SKM-1 treated with dmso at 0.1 percent for 144 hours (cell line): ENCODE data around the gene CHST7.
A peak's percentile ranks its signal among the peaks of the same experiment; 100 is the strongest.

Experiments used
- DNase-seq: peaks from one replicate; lab custom pipeline; 2025; ENCODE audit not compliant: unreplicated experiment; lab: John Stamatoyannopoulos, UW

Gene CHST7

GRCh38 chrX:46602468-46603102 lies 29.0 kb downstream of the CHST7 start:
- DNase-seq: no peak

DNA sequence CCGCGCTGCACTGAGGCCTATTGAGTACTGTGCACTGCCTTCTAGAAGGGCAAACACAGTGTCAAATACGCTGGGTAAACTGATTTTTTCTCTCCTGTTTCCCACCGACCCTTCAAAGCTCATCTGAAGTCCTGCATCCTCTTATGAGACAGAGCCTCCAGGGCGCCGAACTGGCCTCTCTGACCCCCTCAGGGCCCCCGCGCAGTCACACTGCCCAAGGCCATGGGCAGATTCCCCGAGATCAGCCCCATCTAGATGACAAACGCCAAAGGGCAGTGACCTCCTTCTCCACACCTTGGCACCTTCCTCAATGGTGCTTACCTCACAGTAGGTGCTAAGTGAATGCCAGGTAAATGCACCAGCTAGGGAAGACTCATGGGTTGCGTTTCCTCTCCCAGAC lies 34.4 kb downstream of the CHST7 start:
- DNase-seq: no peak

- DNase-seq: no peak
Observed at GRCh38 chrX:46610070-46610658, 36.6 kb downstream of the CHST7 start.

GRCh38 chrX:46611658-46612362 lies 38.2 kb downstream of the CHST7 start:
- no peak for DNase-seq

GRCh38 chrX:46617906-46618305 lies 44.3 kb downstream of the CHST7 start:
- no peak for DNase-seq

- no peak for DNase-seq
Observed at GRCh38 chrX:46618947-46619346, 45.4 kb downstream of the CHST7 start.

- DNase-seq: no peak
Observed at GRCh38 chrX:46620505-46620904, 46.9 kb downstream of the CHST7 start.

DNA sequence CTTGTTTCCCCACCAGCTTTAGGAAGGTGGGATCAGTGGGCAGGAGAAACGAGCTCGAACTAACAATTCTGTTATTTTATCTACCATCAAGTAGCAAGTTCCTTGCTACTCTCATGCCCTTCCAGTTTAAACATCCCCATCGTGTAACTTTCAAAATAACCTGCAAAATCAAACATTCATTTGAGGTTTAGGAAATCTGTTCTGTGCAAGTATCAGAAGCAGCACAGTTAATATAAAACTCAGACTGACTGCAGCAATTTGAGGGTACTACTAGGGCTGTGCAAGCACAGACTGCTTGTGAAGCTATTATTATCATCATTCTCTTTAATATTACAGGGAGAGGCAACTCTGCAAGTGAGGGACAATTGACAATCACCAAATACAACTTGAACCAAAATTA lies 48.0 kb downstream of the CHST7 start:
- no peak for DNase-seq

DNA sequence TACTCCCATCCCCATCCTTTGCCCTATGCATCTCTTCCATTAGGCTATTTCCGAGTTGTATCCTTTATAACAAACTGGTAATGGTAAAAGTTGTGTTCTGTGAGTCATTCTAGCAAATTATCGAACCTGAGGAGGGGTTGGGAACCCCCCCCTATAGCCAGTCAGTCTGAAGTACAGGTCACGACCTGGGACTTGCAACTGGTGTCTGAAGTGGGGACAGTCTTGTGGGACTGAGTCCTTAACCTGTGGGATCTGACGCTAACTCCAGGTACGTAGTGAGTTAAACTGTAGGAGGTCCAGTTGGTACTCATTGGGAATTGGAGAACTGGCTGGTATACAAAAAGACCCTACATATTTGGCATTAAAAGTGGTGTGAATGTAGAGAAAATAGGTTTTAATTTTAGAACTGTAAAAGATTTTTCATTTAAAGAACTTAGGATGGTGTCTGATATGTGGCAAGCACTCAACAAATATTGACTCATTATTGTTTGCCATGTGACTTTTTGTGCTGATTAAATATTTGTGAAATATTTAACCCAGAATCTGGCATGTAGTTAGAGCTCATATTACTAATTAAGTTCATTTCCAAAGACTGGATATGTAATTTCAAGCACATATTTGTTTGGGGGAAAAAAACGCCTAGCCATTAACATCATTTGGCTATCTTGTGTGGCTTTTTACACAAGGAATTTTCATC lies 50.7 kb downstream of the CHST7 start:
- DNase-seq: no peak

- DNase-seq: peak; percentile 82
Observed at GRCh38 chrX:46626566-46626965, 53.0 kb downstream of the CHST7 start.

GRCh38 chrX:46627062-46627461 lies 53.5 kb downstream of the CHST7 start:
- DNase-seq: no peak

- no peak for DNase-seq
Observed at GRCh38 chrX:46627711-46628419, 54.3 kb downstream of the CHST7 start.

DNA sequence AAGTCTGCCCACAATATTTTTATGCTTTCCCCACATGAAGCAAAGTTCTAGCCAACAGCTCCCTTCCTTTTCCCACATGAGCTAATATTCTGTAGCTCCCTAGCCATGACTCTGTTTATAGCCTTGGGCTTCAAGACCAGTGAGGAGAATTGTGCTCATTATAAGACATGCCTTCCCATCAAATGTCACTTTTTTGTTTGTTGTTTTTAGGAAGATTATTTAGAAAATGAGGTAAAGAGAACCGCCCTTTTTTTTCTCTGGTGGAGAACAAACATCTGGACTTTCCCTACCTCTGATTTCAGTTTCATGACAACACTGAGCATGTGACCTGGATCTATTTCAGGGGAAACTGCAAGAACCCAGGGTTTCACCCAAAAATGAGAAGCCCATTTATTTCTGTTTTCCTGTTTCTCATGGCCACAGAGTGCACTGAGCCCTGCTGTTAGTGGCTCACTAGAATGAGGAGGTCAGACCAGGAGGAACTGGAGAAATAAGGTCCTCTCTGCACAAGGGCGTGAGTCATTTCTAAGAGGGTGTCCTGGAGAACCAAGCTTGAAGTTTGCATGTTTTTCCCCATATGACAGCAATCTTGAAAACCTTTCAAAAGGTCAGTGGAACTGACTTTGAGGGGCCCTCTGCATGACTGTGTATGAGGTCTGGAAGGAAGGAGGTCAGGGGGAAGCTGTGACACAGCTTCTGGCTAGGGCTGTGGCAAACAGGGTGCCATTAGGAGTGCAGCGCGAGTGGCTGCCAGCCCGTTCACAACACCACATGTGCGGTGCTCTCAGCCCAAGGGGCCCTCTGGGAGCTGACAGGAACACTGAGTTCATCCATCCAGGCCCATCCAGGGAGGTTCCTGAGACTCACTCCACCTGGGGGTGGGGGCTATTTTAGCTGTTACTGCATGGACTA lies 55.2 kb downstream of the CHST7 start:
- DNase-seq: peak; percentile 71

GRCh38 chrX:46630141-46630540 lies 56.6 kb downstream of the CHST7 start:
- DNase-seq: no peak

DNA sequence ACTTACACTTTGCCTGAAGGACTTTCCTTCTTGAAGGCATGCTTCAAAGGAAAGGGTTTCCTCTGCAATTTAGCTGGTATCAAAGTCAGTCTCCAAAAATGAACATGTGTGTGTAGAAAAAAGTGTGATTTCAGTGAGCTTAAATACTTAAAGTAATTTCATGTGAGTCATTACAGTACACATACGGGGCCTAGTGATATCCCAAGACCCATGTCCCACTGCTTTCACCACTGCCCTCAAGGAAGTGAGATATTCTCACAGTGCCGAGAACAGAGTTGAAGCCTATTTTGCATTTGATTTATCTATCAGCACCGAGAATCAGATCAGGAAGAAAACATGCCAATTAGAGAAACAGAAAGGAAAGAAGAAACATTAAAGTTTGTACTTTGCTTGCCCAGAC lies 61.0 kb downstream of the CHST7 start:
- no peak for DNase-seq

DNA sequence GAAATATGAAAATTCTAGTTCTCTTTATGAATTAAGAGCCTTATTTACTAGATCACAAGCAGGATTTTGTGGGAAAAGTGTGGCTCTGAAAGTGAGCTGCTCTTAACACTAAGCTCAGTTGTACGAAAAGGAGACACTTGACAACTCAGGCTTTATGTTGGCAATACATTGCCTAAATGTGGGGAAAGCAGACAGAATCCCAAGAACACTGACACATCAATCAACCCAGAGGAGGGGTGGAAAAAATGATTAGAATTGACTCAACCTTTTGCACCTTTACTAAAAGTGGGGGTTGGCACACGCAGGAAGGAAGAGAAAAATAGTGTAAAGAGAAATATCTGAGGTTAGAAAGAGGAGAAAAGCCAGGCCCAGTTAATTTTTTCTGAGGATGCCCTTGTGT lies 61.6 kb downstream of the CHST7 start:
- no peak for DNase-seq

DNA sequence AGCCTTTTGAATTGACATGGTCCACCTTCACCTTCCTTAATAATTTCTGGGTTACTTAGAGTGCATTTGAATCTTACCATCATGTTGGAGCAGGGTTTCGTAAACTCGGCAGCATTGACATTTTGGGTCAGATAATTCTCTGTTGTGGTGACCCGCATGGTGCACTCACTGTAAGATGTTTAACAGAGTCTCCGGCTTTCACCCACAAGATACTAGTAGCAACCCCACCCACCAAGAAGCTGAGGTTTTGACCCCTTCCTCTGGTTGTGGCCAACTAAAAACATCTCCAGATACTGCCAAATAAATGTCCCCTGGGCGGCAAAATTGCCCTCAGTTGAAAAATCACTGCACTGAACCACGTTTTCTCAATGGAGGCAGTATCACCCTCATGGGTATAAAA lies 62.7 kb downstream of the CHST7 start:
- no peak for DNase-seq

DNA sequence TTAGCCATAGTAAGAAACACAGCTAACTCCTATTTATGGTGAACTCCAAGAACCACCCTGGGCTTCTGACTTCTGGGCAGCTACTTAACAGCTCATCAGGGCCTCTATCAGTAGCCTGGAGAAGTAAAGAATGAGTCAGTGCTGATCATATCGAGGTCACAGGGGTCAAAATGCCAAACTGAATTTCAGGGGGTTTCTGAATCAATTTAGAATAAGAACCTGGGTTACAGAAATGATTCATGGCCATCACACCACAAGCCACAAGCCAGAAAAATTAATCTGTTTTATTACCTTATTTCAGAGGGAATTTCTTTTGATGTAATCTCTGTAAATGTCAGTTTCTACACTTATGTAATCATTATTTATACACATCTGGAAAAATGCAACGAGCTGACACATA lies 64.4 kb downstream of the CHST7 start:
- DNase-seq: no peak

DNA sequence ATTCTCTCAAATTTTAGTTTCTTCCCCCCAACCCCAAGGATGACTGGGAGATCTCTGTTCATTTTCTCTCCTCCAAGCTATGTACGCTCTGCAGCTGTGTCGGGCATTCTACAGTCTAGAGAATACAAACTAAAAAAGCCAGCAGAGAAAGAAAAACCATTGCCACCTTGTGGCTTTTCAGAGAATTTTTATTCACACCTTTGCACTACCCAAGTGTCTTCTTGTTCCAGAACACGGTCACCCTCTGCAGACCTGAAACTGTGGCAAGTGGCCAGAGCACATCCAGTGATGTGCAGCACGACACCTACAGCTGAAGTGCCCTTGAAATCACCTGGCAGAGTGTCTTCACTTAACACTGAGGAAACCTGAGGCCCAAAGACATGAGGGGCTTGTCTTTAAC lies 68.6 kb downstream of the CHST7 start:
- no peak for DNase-seq

DNA sequence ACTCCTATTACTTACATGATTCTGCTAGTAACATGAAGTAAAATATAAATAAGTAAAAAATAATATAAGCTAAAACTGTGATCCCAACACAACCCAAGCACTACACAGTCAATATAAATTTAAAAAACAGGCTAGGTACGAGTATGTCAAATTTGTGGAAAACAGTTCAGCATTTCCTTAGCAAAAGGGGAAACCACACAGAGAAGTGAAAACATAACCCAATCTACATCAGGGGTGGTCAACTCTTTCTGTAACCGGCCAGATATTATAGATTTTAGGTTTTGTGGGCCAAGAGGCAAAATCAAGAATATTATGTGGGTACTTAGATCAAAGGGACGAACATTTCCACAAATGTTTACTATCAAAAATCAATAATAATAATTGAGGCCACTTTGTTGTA lies 70.1 kb downstream of the CHST7 start:
- no peak for DNase-seq
